Measurements from ENCODE around the gene TNFAIP3.

Gene TNFAIP3

DNA sequence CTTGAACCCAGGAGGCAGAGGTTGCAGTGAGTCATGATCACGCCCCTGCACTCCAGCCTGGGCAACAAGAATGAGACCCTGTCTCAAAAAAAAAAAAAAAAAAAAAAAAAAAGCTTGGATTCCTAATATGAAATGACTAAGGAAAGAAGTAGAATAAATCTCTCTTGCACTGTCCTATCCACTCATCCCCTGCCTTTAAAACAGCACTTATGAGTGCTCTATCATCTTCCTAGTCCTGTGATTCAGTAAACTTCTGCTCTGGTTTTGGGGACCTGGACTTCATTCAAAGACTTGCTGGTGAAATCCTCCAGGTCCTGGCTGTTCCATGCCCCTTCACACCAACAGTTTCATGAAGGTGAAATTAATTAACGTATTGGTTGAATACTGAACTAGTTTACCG, 29.6 kb downstream of the TNFAIP3 start:
- TF ChIP-seq ZFP3 (CRISPR knock-in tag; IDR thresholded peaks at IDR 0.05): no peak
- TF ChIP-seq TOX (CRISPR knock-in tag; IDR thresholded peaks at IDR 0.05; ENCODE audit: borderline replicate concordance): no peak
- no peak for TF ChIP-seq RARB (CRISPR knock-in tag; IDR thresholded peaks at IDR 0.05)
- TF ChIP-seq BACH2 (CRISPR knock-in tag; IDR thresholded peaks at IDR 0.05; ENCODE audit: borderline replicate concordance): no peak
- TF ChIP-seq GLIS3 (CRISPR knock-in tag; IDR thresholded peaks at IDR 0.05): no peak
- no peak for TF ChIP-seq OSR1 (CRISPR knock-in tag; IDR thresholded peaks at IDR 0.05)
- no peak for TF ChIP-seq CREB5 (CRISPR knock-in tag; IDR thresholded peaks at IDR 0.05; ENCODE audit: low read depth)
- no peak for TF ChIP-seq CSDC2 (CRISPR knock-in tag; IDR thresholded peaks at IDR 0.05)
- TF ChIP-seq, protein P1, sequence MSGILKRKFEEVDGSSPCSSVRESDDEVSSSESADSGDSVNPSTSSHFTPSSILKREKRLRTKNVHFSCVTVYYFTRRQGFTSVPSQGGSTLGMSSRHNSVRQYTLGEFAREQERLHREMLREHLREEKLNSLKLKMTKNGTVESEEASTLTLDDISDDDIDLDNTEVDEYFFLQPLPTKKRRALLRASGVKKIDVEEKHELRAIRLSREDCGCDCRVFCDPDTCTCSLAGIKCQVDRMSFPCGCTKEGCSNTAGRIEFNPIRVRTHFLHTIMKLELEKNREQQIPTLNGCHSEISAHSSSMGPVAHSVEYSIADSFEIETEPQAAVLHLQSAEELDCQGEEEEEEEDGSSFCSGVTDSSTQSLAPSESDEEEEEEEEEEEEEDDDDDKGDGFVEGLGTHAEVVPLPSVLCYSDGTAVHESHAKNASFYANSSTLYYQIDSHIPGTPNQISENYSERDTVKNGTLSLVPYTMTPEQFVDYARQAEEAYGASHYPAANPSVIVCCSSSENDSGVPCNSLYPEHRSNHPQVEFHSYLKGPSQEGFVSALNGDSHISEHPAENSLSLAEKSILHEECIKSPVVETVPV (CRISPR knock-in tag; IDR thresholded peaks at IDR 0.05): no peak
- TF ChIP-seq ZC3H10 (CRISPR knock-in tag; IDR thresholded peaks at IDR 0.05): no peak
- no peak for TF ChIP-seq ISL1 (CRISPR knock-in tag; IDR thresholded peaks at IDR 0.05)
- ATAC-seq: no peak

- no peak for ATAC-seq
- TF ChIP-seq ZNF8 (CRISPR knock-in tag; IDR thresholded peaks at IDR 0.05): no peak
- no peak for TF ChIP-seq BACH2 (CRISPR knock-in tag; IDR thresholded peaks at IDR 0.05; ENCODE audit: borderline replicate concordance)
- TF ChIP-seq ESRRG (CRISPR knock-in tag; IDR thresholded peaks at IDR 0.05): no peak
- no peak for TF ChIP-seq SNAI2 (CRISPR knock-in tag; IDR thresholded peaks at IDR 0.05)
- no peak for TF ChIP-seq CSDC2 (CRISPR knock-in tag; IDR thresholded peaks at IDR 0.05)
- no peak for TF ChIP-seq RARB (CRISPR knock-in tag; IDR thresholded peaks at IDR 0.05)
- TF ChIP-seq ZC3H10 (CRISPR knock-in tag; IDR thresholded peaks at IDR 0.05): no peak
- TF ChIP-seq TOX (CRISPR knock-in tag; IDR thresholded peaks at IDR 0.05; ENCODE audit: borderline replicate concordance): no peak
- TF ChIP-seq ISL1 (CRISPR knock-in tag; IDR thresholded peaks at IDR 0.05): no peak
- no peak for TF ChIP-seq GLIS3 (CRISPR knock-in tag; IDR thresholded peaks at IDR 0.05)
- no peak for TF ChIP-seq TSHZ2 (CRISPR knock-in tag; IDR thresholded peaks at IDR 0.05)
- no peak for TF ChIP-seq TCF4 (CRISPR knock-in tag; IDR thresholded peaks at IDR 0.05; ENCODE audit: borderline replicate concordance)
- no peak for TF ChIP-seq CREB5 (CRISPR knock-in tag; IDR thresholded peaks at IDR 0.05; ENCODE audit: low read depth)
- TF ChIP-seq, protein P1 (CRISPR knock-in tag; IDR thresholded peaks at IDR 0.05): no peak
- TF ChIP-seq, protein P2, sequence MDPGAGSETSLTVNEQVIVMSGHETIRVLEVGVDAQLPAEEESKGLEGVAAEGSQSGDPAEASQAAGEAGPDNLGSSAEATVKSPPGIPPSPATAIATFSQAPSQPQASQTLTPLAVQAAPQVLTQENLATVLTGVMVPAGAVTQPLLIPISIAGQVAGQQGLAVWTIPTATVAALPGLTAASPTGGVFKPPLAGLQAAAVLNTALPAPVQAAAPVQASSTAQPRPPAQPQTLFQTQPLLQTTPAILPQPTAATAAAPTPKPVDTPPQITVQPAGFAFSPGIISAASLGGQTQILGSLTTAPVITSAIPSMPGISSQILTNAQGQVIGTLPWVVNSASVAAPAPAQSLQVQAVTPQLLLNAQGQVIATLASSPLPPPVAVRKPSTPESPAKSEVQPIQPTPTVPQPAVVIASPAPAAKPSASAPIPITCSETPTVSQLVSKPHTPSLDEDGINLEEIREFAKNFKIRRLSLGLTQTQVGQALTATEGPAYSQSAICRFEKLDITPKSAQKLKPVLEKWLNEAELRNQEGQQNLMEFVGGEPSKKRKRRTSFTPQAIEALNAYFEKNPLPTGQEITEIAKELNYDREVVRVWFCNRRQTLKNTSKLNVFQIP (CRISPR knock-in tag; IDR thresholded peaks at IDR 0.05; ENCODE audit: borderline replicate concordance, low read depth): no peak
- no peak for TF ChIP-seq ZNF565 (CRISPR knock-in tag; conservative IDR thresholded peaks at IDR 0.05; ENCODE audit: low read depth)
- TF ChIP-seq PPARA (CRISPR knock-in tag; IDR thresholded peaks at IDR 0.05; ENCODE audit: borderline replicate concordance): no peak
Measured at GRCh38 chr6:137900815-137901214, 33.8 kb downstream of the TNFAIP3 start.

DNA sequence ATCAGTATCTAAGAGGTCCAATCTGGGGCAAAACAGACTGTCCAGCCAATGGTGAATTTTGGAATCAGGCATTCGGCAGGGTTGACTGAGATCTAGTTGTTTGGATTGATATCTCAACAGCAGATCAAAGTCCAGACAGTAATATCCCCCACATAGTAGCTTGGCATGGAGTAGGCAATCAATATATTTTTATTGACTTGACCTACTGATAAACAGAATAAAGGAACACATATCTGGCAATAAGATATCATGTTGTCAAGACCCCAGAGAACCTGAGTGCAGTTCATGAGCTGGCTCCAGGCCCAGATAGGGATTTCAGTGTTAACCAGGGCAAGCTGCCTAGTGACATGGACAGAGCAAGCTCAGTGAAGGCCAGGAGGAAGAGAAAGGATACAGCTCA, 34.4 kb downstream of the TNFAIP3 start:
- no peak for TF ChIP-seq ZC3H10 (CRISPR knock-in tag; IDR thresholded peaks at IDR 0.05)
- no peak for TF ChIP-seq CREB5 (CRISPR knock-in tag; IDR thresholded peaks at IDR 0.05; ENCODE audit: low read depth)
- ATAC-seq: no peak

All from SK-N-SH treated with all-trans-retinoic acid at 6 μM for 48 hours (cell line).